ENCODE data around the gene KIAA1328. TPM values are rescaled to one million over a fixed set of nuclear protein-coding genes. Genes with fewer than 3 reads are reported as not detected.
A peak's percentile ranks its signal among the peaks of the same experiment; 100 is the strongest.
"Not testable (repeated sequence)": the region's sequence is repeated elsewhere in the genome, so short reads cannot be mapped to it uniquely, and the experiment has no call there.

KIAA1328 gene
- total and polyA plus RNA-seq, 8 donors, result 2.1 to 5.2 (median 3.6) TPM

DNA sequence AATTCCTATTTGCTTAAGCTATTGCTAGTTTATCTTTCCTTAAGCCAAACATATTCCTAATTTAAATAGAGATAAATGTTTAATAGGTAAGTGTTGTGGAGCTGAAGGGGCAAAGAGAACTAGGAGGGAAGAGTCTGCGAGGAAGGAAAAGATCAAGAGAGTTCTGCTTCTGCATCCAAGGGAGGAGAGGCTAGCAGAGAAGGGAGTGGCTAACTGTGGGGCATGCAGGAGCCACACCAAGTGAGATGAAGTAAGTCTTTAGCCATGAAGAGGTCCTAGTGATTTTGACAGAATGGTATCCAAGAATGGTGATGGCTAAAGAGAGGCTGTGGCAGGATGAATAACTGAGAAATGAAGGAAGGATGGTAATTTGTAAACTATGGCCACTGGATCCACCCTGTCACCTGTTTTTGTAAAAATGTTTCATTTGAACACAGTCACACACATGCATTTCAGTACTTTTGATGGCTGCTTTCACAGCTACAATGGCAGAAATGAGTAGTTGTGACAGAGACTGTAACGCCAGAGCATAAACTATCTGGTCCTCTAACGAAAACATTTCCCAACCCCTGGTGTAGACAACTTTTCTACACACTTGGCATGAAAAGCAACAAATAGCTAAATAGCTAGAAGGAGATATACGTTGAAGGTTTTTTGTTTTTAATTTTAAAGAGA, 15.7 kb upstream of the KIAA1328 start:
- WGBS, 2 donors, result 86 to 92% methylated on average over 4 of the region's 4 CpGs
- ATAC-seq (no peak), FAIRE-seq (no peak), DNase-seq (no peak)
- Histone ChIP-seq H3K36me3 (no peaks in the 10 kb centered on the region), H3K9me3 (no peaks in the 10 kb centered on the region), H3K4me3 (no peak overlapping the region), H3K27ac (no peak overlapping the region), H3K27me3 (no peaks in the 10 kb centered on the region), H3K4me1 (peaks cover 6 to 17% (median 16%) of the 10 kb centered on the region in 3 donors)
- TF ChIP-seq, protein P1, sequence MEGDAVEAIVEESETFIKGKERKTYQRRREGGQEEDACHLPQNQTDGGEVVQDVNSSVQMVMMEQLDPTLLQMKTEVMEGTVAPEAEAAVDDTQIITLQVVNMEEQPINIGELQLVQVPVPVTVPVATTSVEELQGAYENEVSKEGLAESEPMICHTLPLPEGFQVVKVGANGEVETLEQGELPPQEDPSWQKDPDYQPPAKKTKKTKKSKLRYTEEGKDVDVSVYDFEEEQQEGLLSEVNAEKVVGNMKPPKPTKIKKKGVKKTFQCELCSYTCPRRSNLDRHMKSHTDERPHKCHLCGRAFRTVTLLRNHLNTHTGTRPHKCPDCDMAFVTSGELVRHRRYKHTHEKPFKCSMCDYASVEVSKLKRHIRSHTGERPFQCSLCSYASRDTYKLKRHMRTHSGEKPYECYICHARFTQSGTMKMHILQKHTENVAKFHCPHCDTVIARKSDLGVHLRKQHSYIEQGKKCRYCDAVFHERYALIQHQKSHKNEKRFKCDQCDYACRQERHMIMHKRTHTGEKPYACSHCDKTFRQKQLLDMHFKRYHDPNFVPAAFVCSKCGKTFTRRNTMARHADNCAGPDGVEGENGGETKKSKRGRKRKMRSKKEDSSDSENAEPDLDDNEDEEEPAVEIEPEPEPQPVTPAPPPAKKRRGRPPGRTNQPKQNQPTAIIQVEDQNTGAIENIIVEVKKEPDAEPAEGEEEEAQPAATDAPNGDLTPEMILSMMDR (IDR thresholded peaks at IDR 0.05), result no peak
- intact Hi-C loops (cut with DNase I), result no loop called here

DNA sequence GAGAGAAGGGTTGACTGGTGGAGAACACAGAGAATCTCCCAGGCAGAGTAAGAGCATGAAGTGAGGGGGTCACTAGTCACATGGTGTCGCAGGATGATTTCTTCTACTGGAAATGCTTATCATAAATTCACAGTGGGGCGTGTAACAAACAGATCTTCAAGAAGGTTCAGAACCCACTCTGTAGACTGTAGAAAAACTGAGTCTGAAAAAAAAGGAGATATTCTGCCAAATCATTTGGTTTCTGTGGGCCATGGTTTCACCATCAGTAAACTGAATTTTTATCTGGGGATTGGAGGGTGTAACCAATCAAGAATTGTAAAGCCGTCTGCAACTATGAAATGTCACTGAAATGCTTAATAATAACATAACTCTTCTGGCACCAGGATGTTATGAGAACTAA, 15.1 kb upstream of the KIAA1328 start:
- TF ChIP-seq, protein P1 (IDR thresholded peaks at IDR 0.05), result no peak
- Histone ChIP-seq H3K27ac (no peak overlapping the region), H3K4me1 (peaks cover 6 to 23% (median 22%) of the 10 kb centered on the region in 3 donors), H3K9me3 (no peaks in the 10 kb centered on the region), H3K4me3 (no peak overlapping the region), H3K27me3 (no peaks in the 10 kb centered on the region), H3K36me3 (no peaks in the 10 kb centered on the region)
- intact Hi-C loops (cut with DNase I), result no loop called here
- ATAC-seq (no peak), FAIRE-seq (no peak), DNase-seq (no peak)
- WGBS, 2 donors, result 80 to 91% methylated on average over 3 of the region's 3 CpGs

DNA sequence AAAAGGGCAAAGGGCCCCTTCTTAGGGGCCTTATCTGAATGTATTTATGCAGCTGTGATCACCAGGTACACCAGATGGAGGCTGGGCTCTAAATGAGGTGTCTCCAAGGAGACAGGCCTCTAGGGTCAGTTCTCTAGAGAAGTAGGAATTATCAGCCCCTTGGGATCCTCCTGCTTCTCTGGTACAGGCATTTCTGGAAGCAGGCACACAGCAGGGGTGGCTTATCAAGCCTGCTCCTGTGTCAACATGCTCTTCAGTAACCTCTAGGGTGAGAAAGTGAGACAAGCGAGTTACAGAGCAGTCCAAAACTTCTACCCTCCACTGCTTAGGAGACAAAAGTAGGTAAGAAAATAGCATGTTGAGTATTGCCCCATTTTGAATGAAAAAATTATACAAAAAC, 13.9 kb upstream of the KIAA1328 start:
- intact Hi-C loops (cut with DNase I), result no loop called here
- ATAC-seq (peak; percentile 41 to 71 (median 54)), DNase-seq (no peak), FAIRE-seq (no peak)
- peaks cover 6 to 32% (median 27%) of the 10 kb centered on the region in 3 donors for H3K4me1 ChIP-seq
- H3K27me3 ChIP-seq, result no peaks in the 10 kb centered on the region
- no peaks in the 10 kb centered on the region for H3K36me3 ChIP-seq
- no peak overlapping the region for H3K27ac ChIP-seq
- H3K4me3 ChIP-seq, result no peak overlapping the region
- TF ChIP-seq, protein P1 (IDR thresholded peaks at IDR 0.05), result no peak
- no peaks in the 10 kb centered on the region for H3K9me3 ChIP-seq
- WGBS, 2 donors, result 19 to 31% methylated on average over 1 of the region's 1 CpG

DNA sequence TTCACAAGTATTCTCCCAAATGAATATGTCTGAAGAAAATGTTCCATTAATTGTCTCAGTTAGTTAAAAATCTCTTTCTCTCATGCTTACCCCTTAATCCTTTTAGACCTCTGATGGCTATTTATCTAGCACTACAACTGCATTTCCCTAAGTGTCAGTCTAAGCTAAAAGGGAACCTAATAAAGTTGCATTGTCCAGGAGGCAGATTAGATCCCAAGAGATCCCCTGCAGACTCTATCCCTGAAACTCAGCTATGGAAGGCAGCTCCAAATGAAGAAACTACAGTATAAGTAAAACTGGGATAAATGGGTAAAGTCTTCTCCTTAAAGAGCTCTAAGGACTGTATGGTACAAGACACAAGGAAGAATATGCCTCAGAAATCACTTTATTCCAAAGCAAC, 12.8 kb upstream of the KIAA1328 start:
- DNase-seq; H3K36me3 ChIP-seq; intact Hi-C loops (cut with DNase I); H3K27ac ChIP-seq; H3K27me3 ChIP-seq; ATAC-seq; H3K9me3 ChIP-seq; FAIRE-seq; H3K4me3 ChIP-seq: not testable (repeated sequence)
- peaks cover 6 to 32% (median 27%) of the 10 kb centered on the region in 3 donors for H3K4me1 ChIP-seq

DNA sequence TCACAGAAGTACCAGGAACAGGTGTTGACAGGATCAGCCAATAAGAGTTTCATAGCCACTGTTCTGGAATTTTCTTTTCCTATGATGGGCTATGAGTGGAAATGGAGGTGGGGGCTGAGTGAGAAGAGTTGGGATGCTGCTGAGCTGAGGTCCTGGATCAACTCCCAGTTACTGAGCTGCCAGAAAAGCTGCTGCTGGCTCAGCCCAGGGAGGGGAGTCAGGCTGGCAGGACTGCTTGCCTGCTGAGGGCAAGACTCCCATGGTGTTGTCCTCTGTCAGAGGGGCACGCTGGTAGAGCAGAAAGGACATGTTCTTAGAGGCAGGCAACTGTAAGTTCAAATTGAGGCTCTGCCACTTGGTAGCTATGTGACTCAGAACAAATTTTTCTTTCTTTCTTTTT, 11.9 kb upstream of the KIAA1328 start:
- H3K4me3 ChIP-seq, result no peak overlapping the region
- no peak for DNase-seq
- ATAC-seq, result no peak
- FAIRE-seq, result no peak
- peaks cover 6 to 32% (median 27%) of the 10 kb centered on the region in 3 donors for H3K4me1 ChIP-seq
- intact Hi-C loops (cut with DNase I), result no loop called here
- no peaks in the 10 kb centered on the region for H3K9me3 ChIP-seq
- no peak overlapping the region for H3K27ac ChIP-seq
- 88 to 94% methylated on average over 1 of the region's 1 CpG for WGBS, 2 donors
- H3K27me3 ChIP-seq, result no peaks in the 10 kb centered on the region
- H3K36me3 ChIP-seq, result no peaks in the 10 kb centered on the region
- TF ChIP-seq, protein P1 (IDR thresholded peaks at IDR 0.05), result no peak
